ENCODE measurements around the gene PLEKHA7.

PLEKHA7 gene

GRCh38 chr11:16962146-16962545 is 52.1 kb downstream of the PLEKHA7 start:
- H3K27ac ChIP-seq, result no peak overlapping the region
- TF ChIP-seq CTCF (conservative IDR thresholded peaks at IDR 0.05) (no peak), ZFX (IDR thresholded peaks at IDR 0.05) (no peak)

DNA sequence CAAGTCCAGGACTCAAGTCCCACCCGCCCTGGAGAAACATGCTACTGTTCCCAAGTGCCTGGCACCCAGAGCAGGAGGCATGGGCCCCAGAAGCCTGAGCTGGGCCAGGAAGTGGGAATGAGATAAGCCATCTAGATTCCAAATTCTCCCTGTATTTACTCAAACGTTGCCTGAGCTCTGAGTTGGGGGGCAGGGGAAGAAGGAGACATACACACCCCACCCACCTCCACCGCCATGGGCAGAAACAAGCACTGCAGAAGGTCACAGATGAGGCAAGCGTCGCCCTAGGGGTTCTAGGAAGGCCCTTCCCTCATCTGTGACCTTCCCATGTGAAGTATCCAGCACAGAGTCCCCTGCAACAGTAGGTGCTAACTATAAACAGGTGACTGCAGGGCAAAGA is 54.0 kb downstream of the PLEKHA7 start:
- TF ChIP-seq CTCF (conservative IDR thresholded peaks at IDR 0.05) (no peak), ZFX (IDR thresholded peaks at IDR 0.05) (no peak)
- no peak overlapping the region for H3K27ac ChIP-seq

- TF ChIP-seq ZFX (IDR thresholded peaks at IDR 0.05), result no peak
- TF ChIP-seq CTCF (conservative IDR thresholded peaks at IDR 0.05), result no peak
- H3K27ac ChIP-seq, result no peak overlapping the region
Observed at GRCh38 chr11:16959602-16960001, 54.6 kb downstream of the PLEKHA7 start.

DNA sequence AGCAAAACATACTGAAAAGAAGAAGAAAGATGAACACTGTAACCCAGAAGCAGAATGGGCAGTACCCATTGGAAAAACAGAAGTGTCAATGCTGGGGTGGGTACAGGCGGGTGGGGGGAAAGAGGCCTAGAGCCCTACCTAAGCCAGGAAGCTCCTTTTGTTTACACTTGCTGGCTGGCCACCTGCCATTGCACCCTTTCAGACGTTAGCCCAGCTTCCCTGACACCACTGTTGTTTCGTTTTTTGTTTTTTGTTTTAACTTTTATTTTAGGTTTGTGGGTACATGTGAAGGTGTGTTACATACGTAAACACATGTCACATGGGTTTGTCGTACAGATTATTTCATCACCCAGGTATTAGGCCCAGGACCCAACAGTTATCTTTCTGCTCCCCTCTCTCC is 55.4 kb downstream of the PLEKHA7 start:
- TF ChIP-seq CTCF (conservative IDR thresholded peaks at IDR 0.05) (no peak), ZFX (IDR thresholded peaks at IDR 0.05) (no peak)
- H3K27ac ChIP-seq, result no peak overlapping the region

DNA sequence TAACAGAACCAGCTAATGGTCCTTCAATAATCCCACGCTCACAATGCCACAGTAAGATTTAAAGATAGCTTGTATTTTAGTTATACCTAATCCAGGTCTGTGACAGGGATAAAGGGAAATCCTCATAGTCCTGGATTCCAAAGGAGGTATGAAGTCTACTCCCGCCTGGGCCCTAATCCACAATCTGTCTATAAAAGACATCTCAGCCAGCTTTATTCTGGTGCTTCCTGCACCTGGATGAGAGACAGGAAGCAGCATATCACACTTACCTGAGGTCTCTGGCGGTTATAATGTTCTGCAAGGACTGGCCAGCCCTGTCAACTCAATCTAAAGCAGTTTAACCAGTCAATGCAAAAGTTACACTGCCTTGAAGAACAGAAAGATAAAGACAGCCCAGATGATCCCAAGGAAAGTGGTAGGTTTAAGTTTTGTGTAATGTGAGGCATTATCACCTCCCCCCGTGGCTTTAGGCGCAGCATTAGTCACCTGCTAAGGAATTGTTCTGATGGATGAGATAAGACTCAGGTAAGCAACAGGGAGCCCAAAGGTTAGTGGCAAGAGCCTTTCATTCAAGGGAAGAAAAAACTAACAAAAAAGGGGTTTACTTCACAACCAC is 57.6 kb downstream of the PLEKHA7 start:
- H3K27ac ChIP-seq, result no peak overlapping the region; the same call in 1 of the 2 replicates
- TF ChIP-seq ZFX (IDR thresholded peaks at IDR 0.05) (no peak), CTCF (conservative IDR thresholded peaks at IDR 0.05) (no peak)

GRCh38 chr11:16953663-16954062 is 60.6 kb downstream of the PLEKHA7 start:
- TF ChIP-seq ZFX (IDR thresholded peaks at IDR 0.05) (no peak), CTCF (conservative IDR thresholded peaks at IDR 0.05) (no peak)
- H3K27ac ChIP-seq, result no peak overlapping the region

GRCh38 chr11:16946477-16947282 is 67.5 kb downstream of the PLEKHA7 start:
- no peak overlapping the region for H3K27ac ChIP-seq
- TF ChIP-seq ZFX (IDR thresholded peaks at IDR 0.05) (no peak), CTCF (conservative IDR thresholded peaks at IDR 0.05) (no peak)
